GM23338 (cell line): ENCODE results near the gene IGSF6. TPM values are rescaled to one million over a fixed set of nuclear protein-coding genes. Genes with fewer than 3 reads are reported as not detected.

ENCODE experiments used
- ATAC-seq: fragments of 200-7000 bp; cut with Tn5 transposase; 3 replicates; pipeline ENCODE4 v1.9.1; 2020
- DNase-seq: peaks from one replicate; pipeline ENCODE4 v3.0.0-alpha.2; 2015; ENCODE audit warnings: low spot score
- H2AFZ ChIP-seq: fragments of 200-600 bp; sonication (generic); 2 replicates; pipeline ENCODE4 v1.8.0; 2016; ENCODE audit warnings: antibody characterized with exemption, mild to moderate bottlenecking, moderate library complexity
- H3F3A ChIP-seq: fragments of 200-600 bp; sonication (generic); replicated peaks from 2 replicates; pipeline ENCODE4 v1.8.0; 2017; ENCODE audit warnings: antibody characterized with exemption, mixed run types, low read depth
- H3K27ac ChIP-seq: fragments of 200-600 bp; sonication (generic); 2 replicates; pipeline ENCODE4 v1.6.1; 2016; ENCODE audit warnings: low read depth
- H3K27me3 ChIP-seq: fragments of 200-600 bp; sonication (generic); 2 replicates; pipeline ENCODE4 v1.8.0; 2016; ENCODE audit warnings: mild to moderate bottlenecking, mixed run types, moderate library complexity; ENCODE audit not compliant: insufficient read depth
- H3K36me3 ChIP-seq: fragments of 200-600 bp; sonication (generic); 2 replicates; pipeline ENCODE4 v1.8.0; 2016; ENCODE audit warnings: mild to moderate bottlenecking; ENCODE audit not compliant: insufficient read depth
- H3K4me1 ChIP-seq: fragments of 200-600 bp; sonication (generic); 2 replicates; pipeline ENCODE4 v1.8.0; 2016; ENCODE audit warnings: mild to moderate bottlenecking, moderate library complexity; ENCODE audit not compliant: insufficient read depth
- H3K4me2 ChIP-seq: fragments of 200-600 bp; sonication (generic); 2 replicates; pipeline ENCODE4 v1.7.1; 2017; ENCODE audit warnings: mixed run types
- H3K4me3 ChIP-seq: fragments of 200-600 bp; sonication (generic); 2 replicates; pipeline ENCODE4 v1.6.1; 2016; ENCODE audit warnings: mixed run types
- H3K79me2 ChIP-seq: fragments of 200-600 bp; sonication (generic); replicated peaks from 2 replicates; pipeline ENCODE4 v1.8.0; 2017; ENCODE audit warnings: mild to moderate bottlenecking; ENCODE audit not compliant: insufficient read depth
- H3K9me2 ChIP-seq: fragments of 200-600 bp; sonication (generic); 2 replicates; pipeline ENCODE4 v1.8.0; 2017; ENCODE audit not compliant: insufficient read depth
- H4K20me1 ChIP-seq: fragments of 200-600 bp; sonication (generic); replicated peaks from 2 replicates; pipeline ENCODE4 v1.8.0; 2017; ENCODE audit warnings: mild to moderate bottlenecking; ENCODE audit not compliant: insufficient read depth
- H3K27ac Mint-ChIP-seq: 2 replicates; pipeline ENCODE4 v1.8.0; 2020; ENCODE audit warnings: inconsistent platforms, mild to moderate bottlenecking, moderate library complexity, mixed read lengths
- H3K27me3 Mint-ChIP-seq: 3 replicates; pipeline ENCODE4 v1.8.0; 2022; ENCODE audit warnings: low read depth, mild to moderate bottlenecking, moderate library complexity, mixed read lengths, inconsistent platforms; ENCODE audit not compliant: insufficient read depth, poor library complexity
- H3K36me3 Mint-ChIP-seq: 3 replicates; pipeline ENCODE4 v1.8.0; 2021; ENCODE audit warnings: low read depth, mild to moderate bottlenecking, inconsistent platforms, moderate library complexity, mixed read lengths
- H3K4me1 Mint-ChIP-seq: 3 replicates; pipeline ENCODE4 v1.8.0; 2020; ENCODE audit warnings: mild to moderate bottlenecking, inconsistent platforms, mixed read lengths
- H3K4me3 Mint-ChIP-seq: 3 replicates; pipeline ENCODE4 v1.8.0; 2021; ENCODE audit warnings: moderate library complexity, mild to moderate bottlenecking, inconsistent platforms, mixed read lengths
- H3K9me3 Mint-ChIP-seq: 3 replicates; pipeline ENCODE4 v1.8.0; 2020; ENCODE audit warnings: moderate library complexity, mild to moderate bottlenecking, inconsistent platforms, mixed read lengths
- CREB1 ChIP-seq: fragments of 250-450 bp; sonication (Bioruptor Pico); IDR thresholded peaks from 2 replicates; pipeline ENCODE4 v1.5.0; 2020; ENCODE audit warnings: low read depth, mild to moderate bottlenecking, moderate library complexity
- CTCF ChIP-seq, 2 experiments: fragments of 200-600 bp in 1 of 2; sonication (generic) in 1 of 2; conservative IDR thresholded peaks; 2 replicates each; pipeline versions ENCODE4 v1.5.1 to v1.6.1; 2016 to 2017; ENCODE audit warnings: antibody characterized with exemption in 2 of 2, low read depth in 2 of 2, mild to moderate bottlenecking in 2 of 2, moderate library complexity in 1 of 2
- EZH2 ChIP-seq: fragments of 200-600 bp; sonication (generic); IDR thresholded peaks from one replicate; pipeline ENCODE4 v1.8.0; 2017; ENCODE audit warnings: antibody characterized with exemption, mild to moderate bottlenecking, low read depth; ENCODE audit not compliant: unreplicated experiment
- EZH2phosphoT487 ChIP-seq: fragments of 200-600 bp; sonication (generic); IDR thresholded peaks from one replicate; pipeline ENCODE4 v1.8.1; 2018; ENCODE audit warnings: antibody characterized with exemption; ENCODE audit not compliant: unreplicated experiment
- JUNB ChIP-seq: IDR thresholded peaks from one replicate; pipeline ENCODE4 v1.6.1; 2016; ENCODE audit warnings: antibody characterized with exemption; ENCODE audit not compliant: unreplicated experiment
- NANOG ChIP-seq: IDR thresholded peaks from 2 replicates; pipeline ENCODE4 v1.6.1; 2016; ENCODE audit warnings: antibody characterized with exemption, borderline replicate concordance
- REST ChIP-seq: IDR thresholded peaks from one replicate; pipeline ENCODE4 v1.6.1; 2018; ENCODE audit warnings: antibody characterized with exemption; ENCODE audit not compliant: unreplicated experiment
- ZNF114 ChIP-seq: fragments of 250-450 bp; sonication (Bioruptor Pico); IDR thresholded peaks from 2 replicates; pipeline ENCODE4 v1.5.0; 2020; ENCODE audit warnings: mild to moderate bottlenecking, moderate library complexity
- ZNF331 ChIP-seq: fragments of 250-450 bp; sonication (Bioruptor Pico); IDR thresholded peaks from 2 replicates; pipeline ENCODE4 v1.5.0; 2020; ENCODE audit warnings: low read depth, mild to moderate bottlenecking, moderate library complexity
- polyA plus RNA-seq: library from polyadenylated mRNA; unstranded; fragments of >200 nt; fragmentation: Nextera tagmentation; extraction: Ambion mirVana; gene quantifications from 2 replicates; pipeline ENCODE4 v1.2.1, GENCODE V29; 2016
- total RNA-seq: library from RNA; depleted of rRNA; stranded (reverse); fragments of >200 nt; shearing (Covaris generic); gene quantifications from 2 replicates; pipeline ENCODE4 v1.2.3, GENCODE V29; 2014

IGSF6 gene
- total and polyA plus RNA-seq, 2 experiments from 2014 or later: 0.19 TPM; not detected in 1

- peaks cover 74% of the 10 kb centered on the region for H3K36me3 Mint-ChIP-seq
- H3K4me2 ChIP-seq: no peak overlapping the region
- no peak overlapping the region for H3K4me3 ChIP-seq
- H3K79me2 ChIP-seq: no peaks in the 10 kb centered on the region
- ATAC-seq: no peak
- no peaks in the 10 kb centered on the region for H3F3A ChIP-seq
- H3K27ac Mint-ChIP-seq: no peak overlapping the region
- no peaks in the 10 kb centered on the region for H3K27me3 ChIP-seq
- H3K27ac ChIP-seq: no peak overlapping the region
- H3K4me1 ChIP-seq: no peaks in the 10 kb centered on the region
- H3K27me3 Mint-ChIP-seq: no peaks in the 10 kb centered on the region
- DNase-seq: no peak
- H2AFZ ChIP-seq: no peak overlapping the region
- no peaks in the 10 kb centered on the region for H3K9me2 ChIP-seq
- peaks cover 5% of the 10 kb centered on the region; the same call in 1 of the 3 replicates for H3K4me1 Mint-ChIP-seq
- no peak for TF ChIP-seq EZH2
- no peak overlapping the region for H3K4me3 Mint-ChIP-seq
- H3K9me3 Mint-ChIP-seq: peaks cover 11% of the 10 kb centered on the region; the same call in 2 of the 3 replicates
- H3K36me3 ChIP-seq: peaks cover 9% of the 10 kb centered on the region
- peaks cover 3% of the 10 kb centered on the region; the same call in 1 of the 2 replicates for H4K20me1 ChIP-seq
Measured at GRCh38 chr16:21628121-21628726, 24.2 kb downstream of the IGSF6 start.

DNA sequence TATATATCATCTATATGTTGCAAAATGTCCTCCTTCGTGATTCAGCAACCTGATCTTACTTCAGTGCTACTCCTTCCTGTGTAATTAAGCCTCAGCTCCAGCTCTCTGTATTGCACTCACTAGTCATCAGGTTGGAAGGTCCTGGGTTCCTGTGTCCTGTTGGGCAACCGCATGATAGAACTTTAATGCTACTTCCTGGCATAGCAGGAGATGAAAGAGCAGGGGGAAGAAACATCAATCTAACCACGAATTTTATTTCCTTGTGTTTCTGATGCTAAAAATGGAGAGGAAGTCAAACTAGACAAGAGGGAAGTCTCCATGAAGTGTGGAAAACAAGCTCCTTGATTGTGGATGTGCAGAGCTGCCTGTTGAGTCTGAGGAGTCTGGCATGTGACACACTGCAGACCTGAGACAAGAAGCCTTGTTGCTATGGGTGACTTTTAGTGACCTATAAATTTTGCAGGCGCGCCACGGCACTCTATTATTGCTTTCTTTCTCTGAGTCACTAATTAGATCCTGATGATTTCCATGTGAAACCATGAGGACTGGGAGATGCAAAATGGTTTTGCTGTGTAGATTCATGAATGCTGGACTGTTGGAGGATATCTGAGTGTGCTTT lies 25.6 kb downstream of the IGSF6 start:
- Mint-ChIP-seq H3K4me3 (no peak overlapping the region), H3K9me3 (peaks cover 11% of the 10 kb centered on the region; the same call in 2 of the 3 replicates), H3K27me3 (no peaks in the 10 kb centered on the region), H3K27ac (no peak overlapping the region), H3K36me3 (peaks cover 71% of the 10 kb centered on the region), H3K4me1 (peaks cover 5% of the 10 kb centered on the region; the same call in 1 of the 3 replicates)
- Histone ChIP-seq H3K79me2 (no peaks in the 10 kb centered on the region), H3K4me2 (no peak overlapping the region), H3K27ac (no peak overlapping the region), H4K20me1 (peaks cover 3% of the 10 kb centered on the region; the same call in 1 of the 2 replicates), H2AFZ (no peak overlapping the region), H3K9me2 (no peaks in the 10 kb centered on the region), H3K4me3 (no peak overlapping the region), H3F3A (no peaks in the 10 kb centered on the region), H3K36me3 (peaks cover 9% of the 10 kb centered on the region), H3K4me1 (no peaks in the 10 kb centered on the region), H3K27me3 (no peaks in the 10 kb centered on the region)
- DNase-seq (no peak), ATAC-seq (no peak)
- TF ChIP-seq EZH2: no peak
- TF ChIP-seq REST: no peak
- no peak for TF ChIP-seq CREB1 (CRISPR knock-in tag)
- TF ChIP-seq CTCF (conservative IDR thresholded peaks at IDR 0.05; ENCODE audit: low read depth in 2 of 2): no peak
- no peak for TF ChIP-seq ZNF331 (CRISPR knock-in tag)
- TF ChIP-seq JUNB: no peak
- TF ChIP-seq ZNF114 (CRISPR knock-in tag): no peak
- TF ChIP-seq EZH2phosphoT487: no peak
- no peak for TF ChIP-seq NANOG
